IgD-negative memory B cell (primary cell): ENCODE data around the gene LZTFL1. TPM values are rescaled to one million over a fixed set of nuclear protein-coding genes. Genes with fewer than 3 reads are reported as not detected.

ENCODE experiments used
- H3K27ac Mint-ChIP-seq, 3 donors: one replicate each; pipeline ENCODE4 v1.8.0; 2020 to 2022; ENCODE audit warnings: mild to moderate bottlenecking in 3 of 3, mixed read lengths in 3 of 3, moderate library complexity in 1 of 3
- H3K27me3 Mint-ChIP-seq: one replicate; pipeline ENCODE4 v1.8.0; 2021; ENCODE audit warnings: mixed read lengths
- H3K36me3 Mint-ChIP-seq: one replicate; pipeline ENCODE4 v1.8.0; 2020; ENCODE audit warnings: mild to moderate bottlenecking, mixed read lengths
- H3K4me1 Mint-ChIP-seq, 3 donors: one replicate each; pipeline ENCODE4 v1.8.0; 2020 to 2022; ENCODE audit warnings: mixed read lengths in 3 of 3, mild to moderate bottlenecking in 1 of 3
- H3K4me3 Mint-ChIP-seq, 4 donors: one replicate each; pipeline ENCODE4 v1.8.0; 2020 to 2022; ENCODE audit warnings: mild to moderate bottlenecking in 4 of 4, mixed read lengths in 4 of 4, moderate library complexity in 3 of 4
- H3K9me3 Mint-ChIP-seq, 3 donors: one replicate each; pipeline ENCODE4 v1.8.0; 2020 to 2021; ENCODE audit warnings: mixed read lengths in 3 of 3, mild to moderate bottlenecking in 1 of 3
- polyA plus RNA-seq: library from polyadenylated mRNA; unstranded; fragments of 300-500 nt; fragmentation: Illumina TruSeq; gene quantifications from one replicate; pipeline ENCODE4 v1.2.3, GENCODE V29; 2021

Gene LZTFL1
- polyA plus RNA-seq, 1 donor from 2014 or later: 13.9 TPM

- Mint-ChIP-seq H3K27me3 (peaks cover 29% of the 10 kb centered on the region), H3K4me1 (peaks cover 10 to 21% (median 12%) of the 10 kb centered on the region in 3 donors), H3K4me3 (peak overlapping the region in 1 of 4 donors; percentile 66), H3K9me3 (peaks cover 1 to 12% (median 9%) of the 10 kb centered on the region in 3 donors), H3K27ac (no peak overlapping the region), H3K36me3 (no peaks in the 10 kb centered on the region)
Observed at GRCh38 chr3:45793482-45794176, 48.3 kb downstream of the LZTFL1 start.

DNA sequence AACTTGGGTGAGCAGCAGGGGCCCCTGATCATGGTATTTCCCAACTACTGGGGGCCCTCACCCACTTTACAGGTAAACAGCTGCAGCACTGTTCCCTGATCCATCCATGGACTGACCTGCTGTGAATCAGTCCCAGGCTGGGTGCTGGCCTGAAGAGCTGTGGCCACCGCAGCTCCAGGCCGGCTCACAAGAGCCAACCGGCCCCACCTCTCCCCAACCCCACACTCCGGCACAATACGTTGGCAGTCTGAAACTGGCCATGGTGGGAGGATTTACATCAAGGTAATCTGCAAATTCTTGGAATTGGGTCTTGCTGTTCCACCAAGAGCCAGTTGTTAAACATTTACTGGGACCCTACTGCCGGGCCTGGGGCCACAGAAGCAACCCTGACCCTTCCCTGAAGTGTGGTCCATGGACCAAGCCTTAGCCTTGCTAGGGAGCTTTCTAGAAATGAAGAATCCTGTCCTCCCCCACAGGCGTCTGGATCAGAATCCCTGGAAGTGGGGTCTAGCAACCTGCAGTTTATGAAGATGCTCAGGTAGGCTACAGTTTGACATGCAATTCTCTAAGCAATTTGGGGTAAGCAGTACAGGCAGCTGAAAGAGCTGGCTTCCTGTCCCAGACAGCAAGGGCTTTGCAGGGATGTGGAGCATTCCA lies 49.3 kb downstream of the LZTFL1 start:
- H3K4me3 Mint-ChIP-seq: peak overlapping the region in 1 of 4 donors; percentile 45
- peaks cover 10 to 21% (median 12%) of the 10 kb centered on the region in 3 donors for H3K4me1 Mint-ChIP-seq
- peaks cover 22% of the 10 kb centered on the region for H3K27me3 Mint-ChIP-seq
- H3K36me3 Mint-ChIP-seq: no peaks in the 10 kb centered on the region
- H3K9me3 Mint-ChIP-seq: peaks cover 1 to 12% (median 9%) of the 10 kb centered on the region in 3 donors
- H3K27ac Mint-ChIP-seq: no peak overlapping the region

DNA sequence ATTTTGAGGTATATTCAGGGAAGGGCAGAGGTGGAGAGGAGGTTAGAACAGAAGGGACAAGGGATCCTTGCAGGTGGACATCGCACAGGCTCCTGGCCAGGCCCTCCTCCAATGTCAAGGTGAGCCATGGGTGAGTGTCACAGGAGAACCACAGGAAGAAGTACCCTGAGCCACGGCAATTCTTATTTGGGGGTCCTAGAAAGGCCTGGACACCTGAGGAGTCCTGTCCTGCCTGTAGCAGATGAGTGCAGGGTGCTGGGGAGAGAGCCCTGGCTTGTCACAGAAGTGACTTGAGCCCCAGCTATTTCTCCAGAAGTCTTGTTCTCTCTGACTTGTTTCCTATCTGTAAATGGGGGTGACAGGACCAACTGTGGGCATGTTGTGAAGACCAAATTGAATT lies 49.9 kb downstream of the LZTFL1 start:
- peaks cover 9 to 21% (median 10%) of the 10 kb centered on the region in 3 donors for H3K4me1 Mint-ChIP-seq
- H3K9me3 Mint-ChIP-seq: peaks cover 1 to 12% (median 10%) of the 10 kb centered on the region in 3 donors
- H3K4me3 Mint-ChIP-seq: no peak overlapping the region
- H3K27me3 Mint-ChIP-seq: peaks cover 19% of the 10 kb centered on the region
- no peak overlapping the region for H3K27ac Mint-ChIP-seq
- H3K36me3 Mint-ChIP-seq: peaks cover 4% of the 10 kb centered on the region

DNA sequence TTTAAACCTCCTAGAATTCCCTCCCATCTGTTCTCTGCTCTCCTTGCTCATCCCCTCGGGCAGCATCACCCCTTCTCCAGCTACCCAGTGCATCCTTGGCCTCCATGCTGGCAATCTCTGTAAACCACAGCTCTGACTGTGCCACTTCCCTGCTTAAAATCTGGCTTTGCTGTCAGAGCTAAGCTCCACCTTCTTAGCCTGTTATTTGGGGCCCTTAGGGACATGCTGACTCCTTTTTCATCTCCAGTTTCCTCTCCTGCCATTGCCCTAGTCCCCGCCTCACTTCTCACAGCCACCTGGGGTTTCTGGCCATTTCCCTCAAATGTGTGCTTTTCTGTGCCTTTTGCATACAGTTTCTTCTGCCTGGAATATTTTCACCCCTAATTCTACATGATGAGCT lies 51.3 kb downstream of the LZTFL1 start:
- H3K4me1 Mint-ChIP-seq: peaks cover 6 to 17% (median 7%) of the 10 kb centered on the region in 3 donors
- no peak overlapping the region for H3K4me3 Mint-ChIP-seq
- H3K9me3 Mint-ChIP-seq: peaks cover 1 to 12% (median 11%) of the 10 kb centered on the region in 3 donors
- H3K27ac Mint-ChIP-seq: no peak overlapping the region
- peaks cover 16% of the 10 kb centered on the region for H3K27me3 Mint-ChIP-seq
- H3K36me3 Mint-ChIP-seq: peaks cover 4% of the 10 kb centered on the region

DNA sequence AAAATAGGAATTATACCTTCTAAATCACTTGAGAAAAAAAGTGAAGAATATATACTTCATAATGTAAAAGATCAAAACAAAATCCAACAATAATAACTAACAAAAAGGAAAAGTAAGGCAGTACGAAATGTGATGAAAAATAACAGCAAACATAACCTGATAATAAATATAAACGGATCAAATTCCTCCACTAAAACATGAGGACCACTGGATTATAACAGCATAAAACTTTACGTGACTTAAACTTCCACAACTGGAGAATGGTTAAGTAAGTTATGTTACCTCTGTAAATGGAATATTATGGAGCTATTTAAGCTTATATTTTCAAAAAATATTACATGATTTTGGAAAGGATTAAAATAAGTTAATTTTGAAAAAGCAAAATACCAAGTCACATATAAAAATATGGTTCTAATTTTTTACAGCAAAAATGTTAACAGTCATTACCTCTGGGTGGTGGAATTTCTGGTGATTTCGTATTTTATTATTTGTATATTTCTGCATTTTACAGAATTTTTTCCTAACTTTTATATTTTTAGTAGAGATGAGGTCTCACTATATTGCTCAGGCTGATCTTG lies 52.6 kb downstream of the LZTFL1 start:
- Mint-ChIP-seq H3K4me1 (peaks cover 5 to 12% (median 6%) of the 10 kb centered on the region in 3 donors), H3K27me3 (peaks cover 9% of the 10 kb centered on the region), H3K36me3 (peaks cover 7% of the 10 kb centered on the region), H3K9me3 (peaks cover 1 to 15% (median 15%) of the 10 kb centered on the region in 3 donors), H3K27ac (no peak overlapping the region), H3K4me3 (no peak overlapping the region)

DNA sequence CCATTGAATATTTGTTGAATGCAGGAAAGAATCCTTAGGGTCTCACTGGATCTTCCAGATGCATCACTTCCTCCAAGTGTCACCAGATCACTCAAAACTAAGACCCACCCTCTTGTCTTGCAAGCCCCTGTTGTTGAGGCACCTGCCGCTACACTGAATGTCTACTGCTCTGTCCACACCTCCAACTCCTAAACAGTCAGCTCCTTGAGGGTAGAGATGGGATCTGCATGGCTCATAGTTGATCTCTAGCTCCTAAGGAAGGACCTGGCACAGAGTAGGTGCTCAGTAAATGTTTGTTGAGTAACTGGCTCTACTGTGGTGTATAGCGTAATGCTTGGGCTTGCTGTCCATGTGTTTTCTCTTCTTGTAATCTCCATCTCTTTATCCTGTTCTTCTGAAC lies 54.4 kb downstream of the LZTFL1 start:
- H3K36me3 Mint-ChIP-seq: peaks cover 7% of the 10 kb centered on the region
- peaks cover 6% of the 10 kb centered on the region for H3K27me3 Mint-ChIP-seq
- H3K4me3 Mint-ChIP-seq: no peak overlapping the region
- no peak overlapping the region for H3K27ac Mint-ChIP-seq
- peaks cover 1 to 18% (median 16%) of the 10 kb centered on the region in 3 donors for H3K9me3 Mint-ChIP-seq
- peaks cover 5 to 8% (median 6%) of the 10 kb centered on the region in 3 donors for H3K4me1 Mint-ChIP-seq

- no peak overlapping the region for H3K27ac Mint-ChIP-seq
- H3K36me3 Mint-ChIP-seq: peaks cover 7% of the 10 kb centered on the region
- H3K27me3 Mint-ChIP-seq: peaks cover 6% of the 10 kb centered on the region
- no peak overlapping the region for H3K4me3 Mint-ChIP-seq
- H3K9me3 Mint-ChIP-seq: peaks cover 1 to 18% (median 16%) of the 10 kb centered on the region in 3 donors
- H3K4me1 Mint-ChIP-seq: peaks cover 5 to 7% (median 6%) of the 10 kb centered on the region in 3 donors
Observed at GRCh38 chr3:45786801-45787495, 55.0 kb downstream of the LZTFL1 start.

DNA sequence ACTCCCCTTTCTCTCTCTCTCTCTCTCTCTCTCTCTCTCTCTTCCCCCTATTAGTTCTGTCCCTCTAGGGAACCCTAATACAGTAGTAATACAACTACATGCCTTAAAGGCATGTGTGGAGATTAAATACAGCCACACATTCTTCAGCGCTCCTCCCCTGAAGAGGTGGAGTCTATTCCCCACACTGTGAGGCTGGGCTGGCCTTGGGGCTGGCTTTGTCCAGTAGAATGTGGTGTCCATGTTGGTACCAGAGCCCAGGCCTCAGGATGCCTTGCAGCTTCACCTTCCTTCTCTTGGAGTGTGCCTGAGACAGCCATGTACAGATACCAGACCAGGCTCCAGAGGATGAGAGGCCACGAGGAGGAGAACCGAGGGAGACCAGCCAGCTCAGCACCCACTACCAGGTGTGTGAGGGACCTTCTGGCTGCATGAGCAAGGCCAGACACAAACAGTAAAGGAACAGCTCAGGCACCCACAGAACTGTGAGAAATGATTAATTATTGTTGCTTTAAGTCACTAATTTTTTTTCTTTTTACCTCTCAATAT lies 56.2 kb downstream of the LZTFL1 start:
- Mint-ChIP-seq H3K36me3 (peaks cover 7% of the 10 kb centered on the region), H3K27ac (peak overlapping the region in 2 of 3 donors; percentile 31 to 69), H3K27me3 (peaks cover 6% of the 10 kb centered on the region), H3K9me3 (peaks cover 1 to 18% (median 16%) of the 10 kb centered on the region in 3 donors), H3K4me3 (no peak overlapping the region), H3K4me1 (no peaks in the 10 kb centered on the region)

DNA sequence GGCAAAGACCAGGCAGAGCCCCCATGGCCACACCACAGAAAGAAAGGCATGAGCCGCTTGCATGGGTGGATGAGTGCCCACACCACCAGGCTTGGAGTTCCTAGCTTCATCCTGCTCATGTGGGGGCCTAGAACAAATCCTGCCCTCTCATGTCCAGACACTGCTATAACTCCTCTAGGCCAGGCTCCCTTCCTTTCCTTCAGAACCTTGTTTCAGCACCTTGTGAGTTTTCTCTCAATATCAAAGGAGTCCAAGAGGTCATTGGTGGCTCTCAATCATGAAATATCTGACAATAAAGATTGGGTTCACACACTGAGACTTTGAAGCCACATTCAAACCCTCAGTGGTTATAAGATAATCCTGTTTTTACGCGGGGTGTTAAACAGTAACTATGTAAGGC lies 58.3 kb downstream of the LZTFL1 start:
- Mint-ChIP-seq H3K36me3 (peaks cover 7% of the 10 kb centered on the region), H3K4me1 (no peaks in the 10 kb centered on the region), H3K27ac (no peak overlapping the region), H3K4me3 (no peak overlapping the region), H3K27me3 (peaks cover 6% of the 10 kb centered on the region), H3K9me3 (peaks cover 0 to 7% (median 6%) of the 10 kb centered on the region in 3 donors)

DNA sequence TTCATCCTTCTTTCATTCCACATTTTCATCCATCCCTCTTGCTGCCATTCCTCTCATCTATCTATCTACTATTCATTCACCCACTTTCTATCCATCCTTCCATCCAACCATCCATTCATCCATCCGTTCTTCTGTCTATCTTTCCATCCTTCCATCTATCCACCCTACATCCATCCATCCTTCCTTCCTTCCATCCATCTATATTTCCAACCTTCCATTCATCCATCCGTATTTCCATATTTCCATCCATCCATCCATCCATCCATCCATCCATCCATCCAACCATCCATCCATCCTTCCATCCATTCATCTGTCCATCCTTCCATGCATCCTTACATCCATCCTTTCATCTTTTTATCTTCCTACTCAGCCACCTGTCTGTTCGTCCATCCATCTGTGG lies 59.5 kb downstream of the LZTFL1 start:
- Mint-ChIP-seq H3K9me3 (peaks cover 0 to 7% (median 5%) of the 10 kb centered on the region in 3 donors), H3K4me1 (no peaks in the 10 kb centered on the region), H3K27ac (no peak overlapping the region), H3K4me3 (no peak overlapping the region), H3K27me3 (peaks cover 6% of the 10 kb centered on the region), H3K36me3 (peaks cover 7% of the 10 kb centered on the region)

- Mint-ChIP-seq H3K9me3 (peaks cover 0 to 5% (median 5%) of the 10 kb centered on the region in 3 donors), H3K36me3 (peaks cover 3% of the 10 kb centered on the region), H3K4me1 (no peaks in the 10 kb centered on the region), H3K27me3 (peaks cover 3% of the 10 kb centered on the region), H3K4me3 (no peak overlapping the region), H3K27ac (no peak overlapping the region)
Observed at GRCh38 chr3:45781841-45782240, 60.1 kb downstream of the LZTFL1 start.

DNA sequence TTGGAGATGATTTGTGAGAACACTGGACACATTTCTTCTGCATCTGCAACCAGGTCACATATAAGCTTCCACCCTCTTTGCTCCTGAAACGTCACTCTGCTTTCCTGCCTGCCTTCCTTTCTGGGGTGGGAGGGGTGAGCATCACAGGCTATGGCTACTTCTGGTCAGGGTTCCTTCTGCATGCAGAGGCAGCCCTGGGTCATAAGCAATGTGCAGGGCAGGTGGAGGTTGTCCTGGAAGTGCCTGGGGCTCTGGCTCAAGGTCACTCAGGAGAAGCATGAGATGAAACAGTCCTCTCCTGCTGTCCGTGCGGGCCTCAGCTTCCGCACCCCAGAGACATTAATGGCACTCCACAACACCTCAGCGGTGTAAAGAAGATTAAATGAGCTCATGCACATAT lies 60.6 kb downstream of the LZTFL1 start:
- Mint-ChIP-seq H3K27me3 (peaks cover 1% of the 10 kb centered on the region), H3K4me3 (no peak overlapping the region), H3K27ac (no peak overlapping the region), H3K36me3 (peaks cover 3% of the 10 kb centered on the region), H3K9me3 (peaks cover 0 to 5% (median 5%) of the 10 kb centered on the region in 3 donors), H3K4me1 (no peaks in the 10 kb centered on the region)

DNA sequence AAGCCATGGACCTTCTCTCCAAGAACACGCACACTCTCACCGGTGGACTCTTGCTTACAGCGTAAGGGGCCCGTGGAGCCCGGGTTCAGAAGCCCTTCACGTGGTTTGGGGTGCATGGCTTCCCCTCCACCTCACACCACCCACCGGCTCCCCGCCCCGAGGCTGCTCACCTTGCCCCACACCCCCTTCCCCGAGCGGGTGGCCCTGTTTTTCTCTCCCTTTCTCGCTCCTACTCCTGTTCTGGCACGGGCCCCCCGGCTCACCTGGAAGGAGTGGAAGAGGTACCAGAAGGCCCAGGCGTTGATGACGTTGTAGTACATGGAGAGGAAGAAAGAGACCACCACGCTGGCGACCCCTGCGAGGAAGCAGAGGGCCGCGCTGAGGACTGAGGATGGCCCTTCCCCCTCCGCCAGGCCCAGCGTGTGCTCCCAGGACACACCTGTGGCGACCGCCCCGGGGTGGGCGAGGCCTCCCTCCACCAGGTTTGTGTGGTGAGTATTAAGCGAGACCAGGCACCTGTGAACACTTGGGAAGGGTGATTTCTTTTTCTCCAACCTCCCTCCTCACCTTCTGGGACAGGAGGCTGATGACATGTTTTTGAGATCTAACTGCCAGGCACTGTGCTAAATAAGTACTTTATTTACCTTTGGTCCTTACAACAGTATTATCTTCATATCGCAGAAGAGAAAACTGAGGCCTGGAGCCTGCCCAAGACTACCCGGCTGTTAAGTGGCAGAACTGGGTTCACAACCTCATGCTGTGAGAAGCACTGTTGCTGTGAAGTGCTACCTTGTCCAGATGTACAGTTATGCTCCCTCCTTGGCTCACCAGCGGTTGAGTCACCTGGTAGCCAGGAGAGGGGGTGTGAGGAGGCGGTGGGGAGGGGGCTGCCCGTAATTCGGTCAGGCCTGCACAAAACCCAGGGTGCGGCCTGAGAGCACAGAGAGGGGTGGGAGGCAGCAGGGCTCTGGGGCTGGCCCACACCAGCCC lies 61.9 kb downstream of the LZTFL1 start:
- peaks cover under 1% of the 10 kb centered on the region for H3K36me3 Mint-ChIP-seq
- peaks cover 0 to 5% (median 5%) of the 10 kb centered on the region in 3 donors for H3K9me3 Mint-ChIP-seq
- H3K4me3 Mint-ChIP-seq: no peak overlapping the region
- H3K4me1 Mint-ChIP-seq: no peaks in the 10 kb centered on the region
- H3K27ac Mint-ChIP-seq: no peak overlapping the region
- H3K27me3 Mint-ChIP-seq: no peaks in the 10 kb centered on the region

GRCh38 chr3:45778761-45779201 lies 63.1 kb downstream of the LZTFL1 start:
- Mint-ChIP-seq H3K27me3 (no peaks in the 10 kb centered on the region), H3K36me3 (no peaks in the 10 kb centered on the region), H3K9me3 (no peaks in the 10 kb centered on the region), H3K27ac (no peak overlapping the region), H3K4me1 (no peaks in the 10 kb centered on the region), H3K4me3 (no peak overlapping the region)
